Kidney epithelial cell (primary cell): ENCODE measurements around the gene ABCB10. TPM values are rescaled to one million over a fixed set of nuclear protein-coding genes. Genes with fewer than 3 reads are reported as not detected.
A peak's percentile ranks its signal among the peaks of the same experiment; 100 is the strongest.

Source experiments
- DNase-seq: peaks from one replicate; pipeline ENCODE4 v3.0.0-alpha.2; 2010; ENCODE audit warnings: low read depth
- H3K27me3 ChIP-seq: 2 replicates; pipeline ENCODE4 v1.6.0; 2011; ENCODE audit warnings: low read length; ENCODE audit not compliant: control insufficient read depth, insufficient read depth
- H3K36me3 ChIP-seq: 2 replicates; pipeline ENCODE4 v1.5.1; 2011; ENCODE audit warnings: low read length; ENCODE audit not compliant: control insufficient read depth, insufficient read depth
- H3K4me3 ChIP-seq: 2 replicates; pipeline ENCODE4 v1.5.1; 2011; ENCODE audit warnings: low read depth, mild to moderate bottlenecking, control low read depth, low read length
- total RNA-seq: library from RNA; depleted of rRNA; stranded (reverse); fragments of >200 nt; gene quantifications from 2 replicates; pipeline ENCODE4 v1.2.3, GENCODE V29; 2015
- TF ChIP-seq, protein P1 (sequence below): IDR thresholded peaks from 2 replicates; pipeline ENCODE4 v1.5.1; 2011; ENCODE audit warnings: mild to moderate bottlenecking, moderate library complexity, low read length, control low read depth, inconsistent platforms; ENCODE audit not compliant: insufficient read depth, poor library complexity, severe bottlenecking

Gene ABCB10
- total RNA-seq, 1 donor from 2014 or later = 11.9 TPM

DNA sequence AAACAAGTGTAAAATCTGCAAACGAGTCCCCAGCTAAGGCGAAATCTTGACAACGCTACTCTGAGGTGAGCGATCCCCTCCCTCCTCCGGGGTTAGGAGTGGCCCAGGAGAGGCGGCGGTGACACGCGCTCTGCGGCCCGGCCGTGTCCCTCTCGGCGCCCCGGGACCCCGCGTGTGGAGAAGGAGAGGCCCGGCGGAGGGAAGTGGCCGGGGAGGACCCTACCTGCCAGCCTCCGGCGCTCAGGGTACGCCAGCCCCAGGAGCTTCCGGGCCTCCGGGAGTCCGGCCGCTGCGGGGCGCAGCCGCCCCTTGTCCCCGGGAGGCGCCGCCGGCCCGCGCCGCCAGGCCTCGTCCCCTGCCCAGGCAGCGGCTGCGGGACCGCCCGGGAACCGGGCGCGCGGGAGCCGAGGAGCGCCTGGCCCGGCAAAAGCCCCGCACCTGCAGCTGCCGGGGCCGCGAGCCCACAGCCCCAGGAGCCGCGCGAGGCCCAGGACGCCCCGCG lies 543 bp downstream of the ABCB10 start:
- no peaks in the 10 kb centered on the region for H3K27me3 ChIP-seq
- H3K4me3 ChIP-seq = peak overlapping the region; percentile 73
- no peak for DNase-seq
- H3K36me3 ChIP-seq = no peaks in the 10 kb centered on the region
- TF ChIP-seq, protein P1, sequence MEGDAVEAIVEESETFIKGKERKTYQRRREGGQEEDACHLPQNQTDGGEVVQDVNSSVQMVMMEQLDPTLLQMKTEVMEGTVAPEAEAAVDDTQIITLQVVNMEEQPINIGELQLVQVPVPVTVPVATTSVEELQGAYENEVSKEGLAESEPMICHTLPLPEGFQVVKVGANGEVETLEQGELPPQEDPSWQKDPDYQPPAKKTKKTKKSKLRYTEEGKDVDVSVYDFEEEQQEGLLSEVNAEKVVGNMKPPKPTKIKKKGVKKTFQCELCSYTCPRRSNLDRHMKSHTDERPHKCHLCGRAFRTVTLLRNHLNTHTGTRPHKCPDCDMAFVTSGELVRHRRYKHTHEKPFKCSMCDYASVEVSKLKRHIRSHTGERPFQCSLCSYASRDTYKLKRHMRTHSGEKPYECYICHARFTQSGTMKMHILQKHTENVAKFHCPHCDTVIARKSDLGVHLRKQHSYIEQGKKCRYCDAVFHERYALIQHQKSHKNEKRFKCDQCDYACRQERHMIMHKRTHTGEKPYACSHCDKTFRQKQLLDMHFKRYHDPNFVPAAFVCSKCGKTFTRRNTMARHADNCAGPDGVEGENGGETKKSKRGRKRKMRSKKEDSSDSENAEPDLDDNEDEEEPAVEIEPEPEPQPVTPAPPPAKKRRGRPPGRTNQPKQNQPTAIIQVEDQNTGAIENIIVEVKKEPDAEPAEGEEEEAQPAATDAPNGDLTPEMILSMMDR = no peak

DNA sequence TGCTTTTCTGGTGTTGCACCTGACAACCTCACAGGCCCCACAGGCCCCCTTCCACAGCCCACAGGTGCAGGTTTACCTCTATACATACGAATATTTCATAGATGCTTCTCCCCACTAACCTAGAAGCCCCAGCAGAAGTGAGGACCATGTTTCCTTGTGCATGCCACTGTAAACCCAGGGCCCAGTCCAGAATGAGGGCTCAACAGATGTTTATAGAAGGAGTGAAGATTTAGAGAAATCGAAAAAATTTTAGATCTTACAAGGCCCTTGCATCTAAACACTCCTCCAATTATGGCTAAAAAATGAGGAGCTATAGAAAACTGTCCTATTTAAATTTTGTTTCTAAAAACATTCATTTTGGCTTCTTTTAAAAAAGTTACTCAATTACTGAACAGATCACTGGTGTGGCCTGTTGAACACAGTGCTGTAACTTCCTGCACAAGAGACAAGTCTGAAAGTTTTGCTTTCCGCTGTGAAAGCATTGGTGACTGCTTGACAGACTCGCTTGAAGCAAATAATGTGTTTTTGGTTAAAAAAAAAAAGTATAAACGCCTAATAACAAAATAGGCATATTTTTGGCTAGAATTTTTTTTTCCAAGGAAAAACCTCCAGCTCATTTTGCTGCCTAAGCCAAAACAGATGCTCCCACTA lies 1.2 kb downstream of the ABCB10 start:
- TF ChIP-seq, protein P1 = no peak
- H3K27me3 ChIP-seq = no peaks in the 10 kb centered on the region
- no peak for DNase-seq
- H3K36me3 ChIP-seq = no peaks in the 10 kb centered on the region
- peak overlapping the region; percentile 73 for H3K4me3 ChIP-seq

DNA sequence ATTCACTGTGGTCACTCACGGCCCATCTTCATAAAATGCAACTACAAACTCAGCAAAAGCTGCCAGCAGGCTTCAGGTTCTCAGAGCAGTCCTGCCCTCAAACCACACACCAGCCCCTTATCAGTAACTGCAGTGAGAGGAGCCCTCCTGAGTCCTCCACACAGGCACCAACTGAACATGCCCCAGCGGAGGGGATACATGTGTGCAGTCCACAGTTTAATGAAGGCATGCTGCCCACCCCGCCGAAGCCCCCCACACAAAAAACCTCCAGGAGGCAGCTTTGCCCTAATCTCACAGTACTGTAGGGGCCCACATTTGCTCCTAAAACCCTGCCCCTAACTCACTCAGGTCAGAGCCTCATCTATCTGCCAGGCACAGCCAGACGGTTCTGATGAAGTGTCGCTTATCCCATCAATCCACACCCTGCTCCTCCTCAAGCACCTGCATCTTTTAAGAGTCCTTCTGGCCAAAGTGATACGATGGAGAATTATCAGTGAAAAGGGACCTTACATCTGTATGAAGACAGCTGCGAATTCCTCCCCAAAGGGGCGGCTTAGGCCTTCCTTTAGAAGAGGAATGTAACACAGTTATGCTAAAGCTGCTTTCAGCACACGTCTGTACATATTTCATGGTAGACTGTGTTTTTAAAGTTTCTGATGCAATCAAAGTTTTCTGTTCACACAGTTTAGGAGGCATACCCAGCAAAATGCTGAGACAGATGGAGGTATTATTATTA lies 3.5 kb downstream of the ABCB10 start:
- H3K4me3 ChIP-seq = no peak overlapping the region
- DNase-seq = no peak
- TF ChIP-seq, protein P1 = no peak
- H3K27me3 ChIP-seq = no peaks in the 10 kb centered on the region
- no peaks in the 10 kb centered on the region for H3K36me3 ChIP-seq

DNA sequence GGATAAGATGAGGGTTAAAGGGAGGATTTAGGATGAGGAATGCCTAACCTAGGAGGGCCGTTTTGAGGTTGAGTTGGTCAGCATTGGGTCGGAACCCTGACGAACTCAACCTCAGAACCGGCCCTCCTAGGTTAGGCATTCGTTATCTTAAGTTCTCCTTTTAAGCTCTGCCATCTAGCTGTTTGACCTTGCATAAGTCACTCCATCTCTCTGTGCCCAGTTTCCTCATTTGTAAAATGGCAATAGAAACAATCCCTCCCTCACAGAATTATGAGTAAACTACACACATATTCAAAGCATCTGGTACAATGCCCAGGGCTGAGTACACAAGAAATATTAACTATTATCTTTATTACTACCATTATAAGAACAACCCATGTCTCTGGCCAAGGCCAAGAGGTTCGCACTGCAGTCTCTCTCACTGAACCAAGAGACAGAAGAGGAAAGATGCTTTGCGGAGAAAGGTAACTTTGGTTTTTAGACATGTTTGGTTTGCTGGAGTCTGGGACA lies 4.8 kb downstream of the ABCB10 start:
- Histone ChIP-seq H3K4me3 (no peak overlapping the region), H3K36me3 (no peaks in the 10 kb centered on the region), H3K27me3 (no peaks in the 10 kb centered on the region)
- no peak for DNase-seq
- TF ChIP-seq, protein P1 = no peak

DNA sequence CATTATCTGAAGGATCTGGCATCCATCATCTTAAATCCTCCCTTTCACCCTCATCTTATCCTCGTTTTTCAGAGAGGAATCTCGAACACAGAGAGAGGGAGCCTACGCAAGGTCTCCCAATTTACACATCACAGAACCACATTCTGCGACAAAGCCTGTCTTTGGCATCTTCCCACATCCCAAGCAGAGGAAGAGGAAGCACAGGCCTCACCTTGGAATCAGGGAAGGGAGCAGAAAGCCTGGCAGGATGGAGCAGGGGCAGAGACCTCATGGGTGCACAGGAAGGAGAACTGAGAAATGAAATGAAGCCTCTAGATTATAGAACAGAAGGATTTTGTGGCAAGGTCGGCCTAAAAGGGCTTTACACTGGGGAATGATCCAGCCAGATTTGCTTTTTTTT lies 5.8 kb downstream of the ABCB10 start:
- no peak for DNase-seq
- TF ChIP-seq, protein P1 = no peak
- H3K27me3 ChIP-seq = no peaks in the 10 kb centered on the region
- no peak overlapping the region for H3K4me3 ChIP-seq
- H3K36me3 ChIP-seq = no peaks in the 10 kb centered on the region
